GM21576 (cell line): ENCODE data around the gene CWC25.
"Not testable (repeated sequence)": the region's sequence is repeated elsewhere in the genome, so short reads cannot be mapped to it uniquely, and the experiment has no call there.

Experiments used
- ATAC-seq: cut with Tn5 transposase; IDR thresholded peaks from one replicate; pipeline ENCODE4 v1.9.1; 2021; ENCODE audit warnings: mild to moderate bottlenecking, moderate library complexity; ENCODE audit not compliant: unreplicated experiment

CWC25 gene

GRCh38 chr17:38790148-38790707 is 34.9 kb downstream of the CWC25 start:
- not testable (repeated sequence) for ATAC-seq

- ATAC-seq: no peak
Observed at GRCh38 chr17:38789185-38789584, 35.9 kb downstream of the CWC25 start.

GRCh38 chr17:38787999-38788398 is 37.1 kb downstream of the CWC25 start:
- not testable (repeated sequence) for ATAC-seq

GRCh38 chr17:38786372-38786771 is 38.7 kb downstream of the CWC25 start:
- ATAC-seq: no peak

GRCh38 chr17:38783227-38783626 is 41.9 kb downstream of the CWC25 start:
- ATAC-seq: no peak

GRCh38 chr17:38779965-38780752 is 45.0 kb downstream of the CWC25 start:
- no peak for ATAC-seq

GRCh38 chr17:38777641-38778250 is 47.4 kb downstream of the CWC25 start:
- ATAC-seq: no peak

GRCh38 chr17:38773258-38773657 is 51.9 kb downstream of the CWC25 start:
- ATAC-seq: no peak

GRCh38 chr17:38768417-38768816 is 56.7 kb downstream of the CWC25 start:
- ATAC-seq: no peak

- ATAC-seq: no peak
Observed at GRCh38 chr17:38766341-38766740, 58.8 kb downstream of the CWC25 start.

GRCh38 chr17:38762231-38762630 is 62.9 kb downstream of the CWC25 start:
- no peak for ATAC-seq

- ATAC-seq: no peak
Observed at GRCh38 chr17:38761612-38762011, 63.5 kb downstream of the CWC25 start.

- ATAC-seq: no peak
Observed at GRCh38 chr17:38753071-38753506, 72.0 kb downstream of the CWC25 start.

GRCh38 chr17:38752308-38753070 is 72.6 kb downstream of the CWC25 start, which contains the start of gene PSMB3:
Gene PSMB3 (plus strand): TSS chr17:38752741. CDS start chr17:38752827, 86 bp downstream.
- ATAC-seq: peak; percentile 79

- ATAC-seq: peak; percentile 27
Observed at GRCh38 chr17:38751808-38752307, 73.3 kb downstream of the CWC25 start.

GRCh38 chr17:38751144-38751807 is 73.8 kb downstream of the CWC25 start:
- ATAC-seq: no peak
